ENCODE measurements around the gene VPS37C. TPM values are rescaled to one million over a fixed set of nuclear protein-coding genes. Genes with fewer than 3 reads are reported as not detected.

Gene VPS37C
- total and polyA plus RNA-seq, 9 of the 15 experiments (the other 6 are each of a cell fraction or from before 2014, with no cell fraction given), result 0.62 to 29.8 (median 11.5) TPM

DNA sequence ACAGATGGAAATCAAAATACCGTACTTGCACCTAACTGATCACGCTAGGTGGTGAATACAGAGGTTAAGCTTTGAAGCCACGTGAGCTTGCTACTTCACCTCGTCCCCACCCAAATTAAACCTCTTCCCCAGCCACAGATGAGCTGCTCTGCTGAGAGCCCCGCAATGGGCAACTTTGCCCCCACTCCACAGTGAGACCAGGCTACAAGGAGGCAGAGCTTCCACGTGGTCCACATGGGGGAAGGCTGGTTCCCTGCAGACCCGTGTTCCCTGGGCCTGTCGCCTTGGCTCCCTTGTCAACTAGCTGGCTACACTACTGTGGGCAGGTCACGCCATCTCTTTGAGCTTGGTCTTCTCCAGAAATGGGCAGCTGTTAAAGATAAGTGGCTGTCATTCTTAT is 48.0 kb downstream of the VPS37C start:
- no peaks in the 10 kb centered on the region for H3K79me2 ChIP-seq (ENCODE audit: control insufficient read depth, insufficient read depth, low read length)
- FAIRE-seq (no peak), DNase-seq (ENCODE audit: extremely low read depth in 1 of 4, low spot score in 3 of 4) (no peak), ATAC-seq (no peak)
- in situ Hi-C loops (cut with MboI), result no loop called here
- peaks cover 18% of the 10 kb centered on the region for H4K20me1 ChIP-seq (replicated peaks; ENCODE audit: control insufficient read depth, insufficient read depth, low read length)
- H3K4me1 ChIP-seq (replicated peaks in 1 of 2; ENCODE audit: control insufficient read depth in 2 of 2, insufficient read depth in 2 of 2, low read length in 2 of 2), result peaks cover 0 to 3% of the 10 kb centered on the region in 2 experiments; a peak in 2 of 5 replicates
- no peak overlapping the region for H3K27ac ChIP-seq (ENCODE audit: extremely low read depth, low read depth, low read length)
- no peak overlapping the region for H3K4me3 ChIP-seq
- H3K4me2 ChIP-seq (ENCODE audit: insufficient read depth, low read length), result no peak overlapping the region
- TF ChIP-seq ZFP36 (IDR thresholded peaks at IDR 0.05; ENCODE audit: low read depth, low read length, partially characterized antibody) (no peak), RFX1 (IDR thresholded peaks at IDR 0.05) (no peak), BACH1 (tag; IDR thresholded peaks at IDR 0.05) (no peak), ZNF778 (CRISPR knock-in tag; IDR thresholded peaks at IDR 0.05) (no peak)
- TF ChIP-seq, protein P1, sequence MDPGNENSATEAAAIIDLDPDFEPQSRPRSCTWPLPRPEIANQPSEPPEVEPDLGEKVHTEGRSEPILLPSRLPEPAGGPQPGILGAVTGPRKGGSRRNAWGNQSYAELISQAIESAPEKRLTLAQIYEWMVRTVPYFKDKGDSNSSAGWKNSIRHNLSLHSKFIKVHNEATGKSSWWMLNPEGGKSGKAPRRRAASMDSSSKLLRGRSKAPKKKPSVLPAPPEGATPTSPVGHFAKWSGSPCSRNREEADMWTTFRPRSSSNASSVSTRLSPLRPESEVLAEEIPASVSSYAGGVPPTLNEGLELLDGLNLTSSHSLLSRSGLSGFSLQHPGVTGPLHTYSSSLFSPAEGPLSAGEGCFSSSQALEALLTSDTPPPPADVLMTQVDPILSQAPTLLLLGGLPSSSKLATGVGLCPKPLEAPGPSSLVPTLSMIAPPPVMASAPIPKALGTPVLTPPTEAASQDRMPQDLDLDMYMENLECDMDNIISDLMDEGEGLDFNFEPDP (CRISPR knock-in tag; IDR thresholded peaks at IDR 0.05), result no peak
- CTCF ChIA-PET (ENCODE audit: low intra/inter-chr PET ratio), result no interaction called here
- POLR2A ChIA-PET, result interaction anchor here (0.6 to 1.1 kb wide), 6 partner anchors 15 to 601 kb away, joined by 3 to 5 read pairs (median 3); no protein-coding TSS in a partner anchor
- no peak overlapping the region for H3K9ac ChIP-seq (ENCODE audit: insufficient read depth in 1 of 2, low read depth in 2 of 2, low read length in 2 of 2)
- no peaks in the 10 kb centered on the region for H3K36me3 ChIP-seq (ENCODE audit: control insufficient read depth, insufficient read depth, low read length)
- no TSS peak for BruUV-seq (replicated peaks)
- no peaks in the 10 kb centered on the region for H3K9me3 ChIP-seq (replicated peaks; ENCODE audit: control insufficient read depth, insufficient read depth, low read depth, low read length)
- no peak overlapping the region for H2AFZ ChIP-seq (ENCODE audit: low read depth, low read length)
- intact Hi-C loops (cut with micrococcal nuclease), result no loop called here
- peaks cover 51 to 84% of the 10 kb centered on the region in 2 experiments for H3K27me3 ChIP-seq (ENCODE audit: control insufficient read depth in 2 of 2, insufficient read depth in 2 of 2, low read length in 2 of 2)
- peaks cover 4% of the 10 kb centered on the region for H3K9me1 ChIP-seq (ENCODE audit: control insufficient read depth, insufficient read depth, low read length)
- WGBS (ENCODE audit: insufficient coverage, low coverage, missing lambda C conversion rate), result 7% methylated on average over 9 of the region's 9 CpGs
